ENCODE results near the gene CRIP1.

Gene CRIP1

GRCh38 chr14:105517096-105517495, 30.4 kb downstream of the CRIP1 start:
- Histone ChIP-seq H2AFZ (ENCODE audit: low read length) (no peak overlapping the region), H3K4me2 (ENCODE audit: low read depth, low read length, poor library complexity, severe bottlenecking) (no peak overlapping the region), H3K9me2 (replicated peaks; ENCODE audit: low read depth, low read length) (no peaks in the 10 kb centered on the region), H3K9ac (ENCODE audit: low read depth, low read length, poor library complexity, severe bottlenecking) (no peak overlapping the region), H3K9me3 (ENCODE audit: insufficient read depth, low read depth, low read length) (peaks cover 4% of the 10 kb centered on the region; the same call in 1 of the 2 replicates), H3K4me1 (ENCODE audit: insufficient read depth, low read length, poor library complexity, severe bottlenecking) (no peaks in the 10 kb centered on the region), H3K4me3 (ENCODE audit: low read length, poor library complexity, severe bottlenecking) (no peak overlapping the region), H3K27me3 (ENCODE audit: insufficient read depth, low read length, poor library complexity, severe bottlenecking) (no peaks in the 10 kb centered on the region), H3F3A (ENCODE audit: low read depth) (no peaks in the 10 kb centered on the region), H3K36me3 (ENCODE audit: insufficient read depth, low read length) (no peaks in the 10 kb centered on the region), H3K79me2 (ENCODE audit: insufficient read depth, low read length) (no peaks in the 10 kb centered on the region), H4K20me1 (ENCODE audit: insufficient read depth, low read length, poor library complexity, severe bottlenecking) (no peaks in the 10 kb centered on the region)
- TF ChIP-seq, protein P1, sequence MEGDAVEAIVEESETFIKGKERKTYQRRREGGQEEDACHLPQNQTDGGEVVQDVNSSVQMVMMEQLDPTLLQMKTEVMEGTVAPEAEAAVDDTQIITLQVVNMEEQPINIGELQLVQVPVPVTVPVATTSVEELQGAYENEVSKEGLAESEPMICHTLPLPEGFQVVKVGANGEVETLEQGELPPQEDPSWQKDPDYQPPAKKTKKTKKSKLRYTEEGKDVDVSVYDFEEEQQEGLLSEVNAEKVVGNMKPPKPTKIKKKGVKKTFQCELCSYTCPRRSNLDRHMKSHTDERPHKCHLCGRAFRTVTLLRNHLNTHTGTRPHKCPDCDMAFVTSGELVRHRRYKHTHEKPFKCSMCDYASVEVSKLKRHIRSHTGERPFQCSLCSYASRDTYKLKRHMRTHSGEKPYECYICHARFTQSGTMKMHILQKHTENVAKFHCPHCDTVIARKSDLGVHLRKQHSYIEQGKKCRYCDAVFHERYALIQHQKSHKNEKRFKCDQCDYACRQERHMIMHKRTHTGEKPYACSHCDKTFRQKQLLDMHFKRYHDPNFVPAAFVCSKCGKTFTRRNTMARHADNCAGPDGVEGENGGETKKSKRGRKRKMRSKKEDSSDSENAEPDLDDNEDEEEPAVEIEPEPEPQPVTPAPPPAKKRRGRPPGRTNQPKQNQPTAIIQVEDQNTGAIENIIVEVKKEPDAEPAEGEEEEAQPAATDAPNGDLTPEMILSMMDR (conservative IDR thresholded peaks at IDR 0.05; ENCODE audit: low read length): no peak
- no peak for TF ChIP-seq EZH2phosphoT487 (IDR thresholded peaks at IDR 0.05; ENCODE audit: borderline replicate concordance)

DNA sequence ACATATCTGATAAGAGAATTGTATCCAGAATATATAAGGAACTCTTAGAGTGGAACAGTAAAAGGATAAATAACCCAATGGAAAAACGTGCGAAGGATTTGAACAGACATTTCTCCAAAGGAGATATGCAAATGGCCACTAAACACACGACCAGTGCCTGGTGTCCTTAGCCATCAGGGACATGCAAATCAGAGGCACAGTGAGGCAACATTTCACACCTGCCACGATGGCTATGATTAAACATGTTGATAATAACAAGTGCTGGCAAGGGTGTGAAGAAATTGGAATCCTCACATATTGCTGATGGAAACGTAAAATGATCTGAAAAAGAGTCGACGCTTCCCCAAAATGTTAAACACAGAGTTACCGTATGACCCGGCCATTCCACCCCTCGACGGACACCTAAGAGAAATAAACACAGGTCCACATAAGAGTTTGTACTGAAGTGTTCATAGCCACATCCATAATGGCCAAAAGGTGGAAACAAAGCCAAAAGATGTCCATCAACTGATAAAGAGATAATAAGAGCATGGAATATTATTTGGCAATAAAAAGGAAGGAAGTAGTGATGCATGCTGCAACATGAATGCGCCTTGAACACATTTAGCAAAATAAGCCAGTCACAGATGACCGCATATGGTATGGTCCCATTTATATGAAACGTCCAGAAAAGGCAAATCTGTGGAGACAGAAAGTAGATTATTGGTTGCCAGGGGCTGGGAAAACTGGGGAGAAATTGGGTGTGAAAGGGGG, 33.4 kb downstream of the CRIP1 start:
- no peak for TF ChIP-seq EZH2phosphoT487 (IDR thresholded peaks at IDR 0.05; ENCODE audit: borderline replicate concordance)
- TF ChIP-seq, protein P1 (conservative IDR thresholded peaks at IDR 0.05; ENCODE audit: low read length): no peak
- Histone ChIP-seq H3K27me3 (ENCODE audit: insufficient read depth, low read length, poor library complexity, severe bottlenecking) (no peaks in the 10 kb centered on the region), H2AFZ (ENCODE audit: low read length) (no peak overlapping the region), H3K4me2 (ENCODE audit: low read depth, low read length, poor library complexity, severe bottlenecking) (no peak overlapping the region), H3K4me3 (ENCODE audit: low read length, poor library complexity, severe bottlenecking) (no peak overlapping the region), H3K9me2 (replicated peaks; ENCODE audit: low read depth, low read length) (no peaks in the 10 kb centered on the region), H3K79me2 (ENCODE audit: insufficient read depth, low read length) (no peaks in the 10 kb centered on the region), H4K20me1 (ENCODE audit: insufficient read depth, low read length, poor library complexity, severe bottlenecking) (no peaks in the 10 kb centered on the region), H3K36me3 (ENCODE audit: insufficient read depth, low read length) (no peaks in the 10 kb centered on the region), H3K4me1 (ENCODE audit: insufficient read depth, low read length, poor library complexity, severe bottlenecking) (no peaks in the 10 kb centered on the region), H3K9me3 (ENCODE audit: insufficient read depth, low read depth, low read length) (peaks cover 4% of the 10 kb centered on the region; the same call in 1 of the 2 replicates), H3F3A (ENCODE audit: low read depth) (no peaks in the 10 kb centered on the region), H3K9ac (ENCODE audit: low read depth, low read length, poor library complexity, severe bottlenecking) (no peak overlapping the region)

DNA sequence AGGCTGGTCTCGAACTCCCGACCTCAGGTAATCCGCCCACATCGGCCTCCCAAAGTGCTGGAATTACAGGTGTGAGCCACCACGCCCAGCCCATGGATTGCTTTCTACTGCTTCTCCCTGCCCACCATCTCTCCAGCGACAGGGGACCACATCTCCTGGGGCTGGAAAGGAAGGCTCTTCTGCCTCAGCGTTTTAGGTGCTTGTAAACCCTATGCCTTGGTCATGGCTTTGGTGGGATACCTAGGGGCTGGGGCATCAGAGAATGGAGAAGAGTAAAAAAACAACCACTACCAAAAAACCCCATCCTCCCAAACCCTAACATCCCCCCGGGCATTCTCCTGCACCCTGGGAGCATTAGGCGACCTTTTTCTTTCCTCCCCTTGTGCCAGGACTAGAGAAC, 38.6 kb downstream of the CRIP1 start:
- TF ChIP-seq, protein P1 (conservative IDR thresholded peaks at IDR 0.05; ENCODE audit: low read length): no peak
- no peak for TF ChIP-seq EZH2phosphoT487 (IDR thresholded peaks at IDR 0.05; ENCODE audit: borderline replicate concordance)
- no peaks in the 10 kb centered on the region for H3K27me3 ChIP-seq (ENCODE audit: insufficient read depth, low read length, poor library complexity, severe bottlenecking)
- H4K20me1 ChIP-seq (ENCODE audit: insufficient read depth, low read length, poor library complexity, severe bottlenecking): no peaks in the 10 kb centered on the region
- H3K9ac ChIP-seq (ENCODE audit: low read depth, low read length, poor library complexity, severe bottlenecking): no peak overlapping the region
- H3K4me1 ChIP-seq (ENCODE audit: insufficient read depth, low read length, poor library complexity, severe bottlenecking): peaks cover 10% of the 10 kb centered on the region
- no peak overlapping the region for H3K4me3 ChIP-seq (ENCODE audit: low read length, poor library complexity, severe bottlenecking)
- H3K36me3 ChIP-seq (ENCODE audit: insufficient read depth, low read length): no peaks in the 10 kb centered on the region
- H3K4me2 ChIP-seq (ENCODE audit: low read depth, low read length, poor library complexity, severe bottlenecking): no peak overlapping the region
- no peaks in the 10 kb centered on the region for H3K79me2 ChIP-seq (ENCODE audit: insufficient read depth, low read length)
- no peak overlapping the region for H2AFZ ChIP-seq (ENCODE audit: low read length)
- H3K9me3 ChIP-seq (ENCODE audit: insufficient read depth, low read depth, low read length): no peaks in the 10 kb centered on the region
- H3F3A ChIP-seq (ENCODE audit: low read depth): no peaks in the 10 kb centered on the region
- no peaks in the 10 kb centered on the region for H3K9me2 ChIP-seq (replicated peaks; ENCODE audit: low read depth, low read length)
